Adipocyte (in vitro differentiated cells): ENCODE results near the gene YY1.
"Not testable (repeated sequence)": the region's sequence is repeated elsewhere in the genome, so short reads cannot be mapped to it uniquely, and the experiment has no call there.

Experiments
- DNase-seq: peaks from one replicate; pipeline ENCODE4 v3.0.0-alpha.2; 2015; ENCODE audit warnings: low read depth
- H3K27me3 ChIP-seq: replicated peaks from 2 replicates; pipeline ENCODE4 v1.7.0; 2013; ENCODE audit warnings: mild to moderate bottlenecking, low read length, moderate library complexity; ENCODE audit not compliant: control insufficient read depth, insufficient read depth
- H3K36me3 ChIP-seq: 2 replicates; pipeline ENCODE4 v1.7.0; 2013; ENCODE audit warnings: low read length, mild to moderate bottlenecking, moderate library complexity; ENCODE audit not compliant: control insufficient read depth, insufficient read depth, severe bottlenecking
- H3K4me1 ChIP-seq: 2 replicates; pipeline ENCODE4 v1.7.0; 2013; ENCODE audit warnings: mild to moderate bottlenecking, low read length, moderate library complexity; ENCODE audit not compliant: control insufficient read depth, insufficient read depth
- H3K4me3 ChIP-seq: 2 replicates; pipeline ENCODE4 v1.7.0; 2013; ENCODE audit warnings: mild to moderate bottlenecking, low read length, moderate library complexity
- H3K9ac ChIP-seq: 2 replicates; pipeline ENCODE4 v1.7.0; 2013; ENCODE audit warnings: mild to moderate bottlenecking, low read length, moderate library complexity
- H3K9me3 ChIP-seq: 2 replicates; pipeline ENCODE4 v1.7.0; 2013; ENCODE audit warnings: mild to moderate bottlenecking, low read length, moderate library complexity; ENCODE audit not compliant: control insufficient read depth

YY1 gene

DNA sequence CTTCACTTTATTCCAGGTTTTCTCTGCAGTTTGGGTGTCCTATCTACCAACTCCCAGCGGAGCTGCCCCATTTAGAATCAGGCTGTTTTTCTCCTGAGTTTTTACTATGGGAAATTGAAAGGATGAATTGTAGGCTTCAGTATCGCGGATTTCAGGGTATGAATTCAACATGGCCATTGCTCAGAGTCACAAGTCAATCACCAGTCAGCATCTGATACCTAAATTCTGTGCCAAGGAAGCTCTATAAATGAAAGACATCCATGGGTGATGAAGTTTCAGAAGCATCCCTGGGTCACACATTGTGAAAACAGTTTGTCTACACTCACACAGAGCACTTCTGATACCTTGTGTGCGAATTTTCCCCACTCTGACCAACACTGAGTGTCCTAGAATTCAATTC is 35.8 kb upstream of the YY1 start:
- no peak overlapping the region for H3K4me3 ChIP-seq
- no peak overlapping the region for H3K9ac ChIP-seq
- no peaks in the 10 kb centered on the region for H3K36me3 ChIP-seq
- H3K27me3 ChIP-seq = no peaks in the 10 kb centered on the region
- no peak for DNase-seq
- peaks cover 7% of the 10 kb centered on the region for H3K4me1 ChIP-seq
- H3K9me3 ChIP-seq = no peaks in the 10 kb centered on the region

DNA sequence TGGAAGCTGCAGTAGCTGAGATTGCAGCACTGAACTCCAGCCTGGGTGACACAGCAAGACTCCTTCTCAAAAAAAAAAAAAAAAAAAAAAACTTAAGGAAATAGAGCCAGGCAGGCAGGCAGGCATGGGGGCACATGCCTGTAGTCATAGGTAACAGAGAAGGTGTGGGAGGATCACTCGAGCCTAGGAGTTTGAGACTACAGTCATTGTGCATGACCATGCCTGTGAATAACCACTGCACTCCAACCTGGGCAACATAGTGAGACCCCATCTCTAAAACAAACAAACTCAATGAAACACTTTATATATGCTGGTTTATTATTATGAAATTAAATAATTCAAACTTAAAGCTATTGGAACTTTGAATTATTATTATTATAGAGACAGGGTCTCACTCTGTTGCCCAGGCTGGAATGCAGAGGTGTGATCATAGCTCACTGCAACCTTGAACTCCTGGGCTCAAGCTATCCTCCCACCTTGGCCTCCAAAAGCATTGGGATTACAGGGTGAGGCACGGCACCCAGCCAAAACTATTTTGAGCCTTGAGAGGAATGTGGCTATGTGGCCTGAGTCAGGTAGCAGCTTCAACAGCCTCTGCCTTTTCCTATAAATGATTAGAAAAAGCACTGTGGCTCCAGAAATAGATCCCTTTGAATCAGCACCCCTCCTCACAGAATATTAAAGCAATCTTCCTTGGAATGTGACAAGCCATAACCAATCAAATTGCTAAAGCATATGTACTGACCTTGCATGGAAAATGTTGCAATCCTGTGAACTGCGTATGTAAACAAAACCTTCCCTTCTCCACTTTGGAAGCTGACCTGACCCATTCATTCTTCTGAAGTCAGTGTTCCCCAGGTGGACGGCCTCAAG is 34.7 kb upstream of the YY1 start:
- no peak overlapping the region for H3K4me3 ChIP-seq
- H3K9ac ChIP-seq = no peak overlapping the region
- no peaks in the 10 kb centered on the region for H3K36me3 ChIP-seq
- H3K9me3 ChIP-seq = no peaks in the 10 kb centered on the region
- DNase-seq = peak; percentile 42
- peaks cover 7% of the 10 kb centered on the region for H3K4me1 ChIP-seq
- no peaks in the 10 kb centered on the region for H3K27me3 ChIP-seq

DNA sequence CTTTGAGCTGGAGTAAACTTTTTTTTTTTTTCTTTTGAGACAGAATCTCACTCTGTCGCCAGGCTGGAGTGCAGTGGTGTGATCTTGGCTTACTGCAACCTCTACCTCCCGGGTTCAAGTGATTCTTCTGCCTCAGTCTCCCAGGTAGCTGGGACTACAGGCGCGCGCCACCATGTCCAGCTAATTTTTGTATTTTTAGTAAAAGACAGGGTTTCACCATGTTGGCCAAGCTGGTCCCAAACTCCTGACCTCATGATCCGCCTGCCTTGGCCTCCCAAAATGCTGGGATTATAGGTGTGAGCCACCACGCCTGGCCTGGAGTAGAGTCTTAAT is 34.1 kb upstream of the YY1 start:
- not testable (repeated sequence) for H3K4me1 ChIP-seq, H3K4me3 ChIP-seq, DNase-seq, H3K9me3 ChIP-seq, H3K9ac ChIP-seq, H3K27me3 ChIP-seq, H3K36me3 ChIP-seq

DNA sequence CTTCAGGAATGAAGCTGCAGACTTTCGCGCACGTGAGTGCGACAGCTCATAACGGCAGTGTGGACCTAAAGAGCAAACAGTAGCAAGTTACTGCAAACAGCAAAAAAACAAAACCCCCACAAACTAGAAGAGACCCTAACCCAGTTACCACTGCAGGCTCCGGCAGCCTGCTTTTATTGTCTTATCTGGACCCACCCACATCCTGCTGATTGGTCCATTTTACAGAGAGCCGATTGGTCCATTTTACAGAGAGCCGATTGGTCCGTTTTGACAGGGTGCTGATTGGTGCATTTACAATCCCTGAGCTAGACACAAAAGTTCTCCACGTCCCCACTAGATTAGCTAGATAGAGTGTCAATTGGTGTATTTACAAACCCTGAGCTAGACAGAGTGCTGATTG is 31.4 kb upstream of the YY1 start:
- not testable (repeated sequence) for H3K27me3 ChIP-seq, H3K36me3 ChIP-seq, H3K4me3 ChIP-seq, H3K4me1 ChIP-seq, DNase-seq, H3K9ac ChIP-seq, H3K9me3 ChIP-seq

DNA sequence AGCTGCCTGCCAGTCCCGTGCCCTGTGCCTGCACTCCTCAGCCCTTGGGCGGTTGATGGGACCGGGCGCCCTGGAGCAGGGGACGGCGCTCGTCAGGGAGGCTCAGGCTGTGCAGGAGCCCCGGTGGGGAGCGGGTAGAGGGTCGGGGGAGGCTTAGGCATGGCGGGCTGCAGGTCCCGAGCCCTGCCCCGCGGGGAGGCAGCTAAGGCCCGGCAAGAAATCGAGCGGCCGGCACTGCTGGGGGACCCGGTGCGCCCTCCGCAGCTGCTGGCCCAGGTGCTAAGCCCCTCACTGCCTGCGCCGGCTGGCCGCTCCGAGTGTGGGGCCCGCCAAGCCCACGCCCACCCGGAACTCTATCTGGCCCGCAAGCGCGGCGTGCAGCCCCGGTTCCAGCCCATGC is 30.8 kb upstream of the YY1 start:
- not testable (repeated sequence) for H3K4me1 ChIP-seq, H3K36me3 ChIP-seq, H3K9ac ChIP-seq, DNase-seq, H3K4me3 ChIP-seq, H3K27me3 ChIP-seq, H3K9me3 ChIP-seq

DNA sequence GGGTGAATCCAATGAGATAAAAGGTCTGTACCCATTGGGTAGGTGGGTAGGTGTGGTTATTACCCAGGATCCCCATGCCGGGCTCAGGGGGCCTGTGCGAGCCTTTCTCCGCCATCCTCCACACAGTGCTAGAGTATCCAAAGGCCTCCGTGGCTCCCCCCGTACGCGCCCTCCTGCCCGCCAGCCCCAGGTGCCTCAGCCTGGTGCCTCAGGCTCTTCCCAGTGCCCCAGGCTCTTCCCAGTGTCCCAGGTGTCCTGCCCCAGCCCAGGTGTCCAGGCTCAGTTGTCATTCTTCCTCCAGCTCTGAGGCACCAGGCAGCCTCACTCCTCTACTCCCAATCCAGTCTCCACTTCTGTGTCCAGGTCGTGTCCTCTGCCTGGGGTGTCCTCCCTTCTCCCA is 27.6 kb upstream of the YY1 start:
- Histone ChIP-seq H3K9me3 (no peaks in the 10 kb centered on the region), H3K9ac (no peak overlapping the region), H3K27me3 (no peaks in the 10 kb centered on the region), H3K4me3 (no peak overlapping the region), H3K36me3 (no peaks in the 10 kb centered on the region), H3K4me1 (peaks cover 8% of the 10 kb centered on the region)
- no peak for DNase-seq

DNA sequence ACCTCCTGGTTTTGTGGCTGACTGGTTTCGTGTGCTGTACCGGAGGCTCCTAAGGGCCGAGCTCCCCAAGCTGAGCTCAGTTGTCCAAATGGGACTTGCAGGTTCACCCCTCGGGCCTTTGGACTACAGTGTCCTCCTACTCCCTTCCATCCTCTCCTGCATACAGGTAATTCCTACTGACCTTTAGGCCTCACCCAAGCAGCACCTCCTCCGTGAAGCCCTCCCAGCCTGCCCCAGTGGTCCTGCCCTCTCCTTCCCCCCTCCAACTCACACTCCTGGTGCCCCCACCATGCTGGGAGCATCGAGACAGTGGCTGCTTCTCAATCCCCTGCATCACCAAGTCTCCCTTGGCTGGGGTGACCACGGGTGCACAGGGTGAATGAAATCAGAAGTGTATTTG is 27.1 kb upstream of the YY1 start:
- H3K4me1 ChIP-seq = peaks cover 8% of the 10 kb centered on the region
- no peaks in the 10 kb centered on the region for H3K36me3 ChIP-seq
- H3K4me3 ChIP-seq = no peak overlapping the region
- no peak for DNase-seq
- H3K9me3 ChIP-seq = no peaks in the 10 kb centered on the region
- no peaks in the 10 kb centered on the region for H3K27me3 ChIP-seq
- H3K9ac ChIP-seq = no peak overlapping the region

DNA sequence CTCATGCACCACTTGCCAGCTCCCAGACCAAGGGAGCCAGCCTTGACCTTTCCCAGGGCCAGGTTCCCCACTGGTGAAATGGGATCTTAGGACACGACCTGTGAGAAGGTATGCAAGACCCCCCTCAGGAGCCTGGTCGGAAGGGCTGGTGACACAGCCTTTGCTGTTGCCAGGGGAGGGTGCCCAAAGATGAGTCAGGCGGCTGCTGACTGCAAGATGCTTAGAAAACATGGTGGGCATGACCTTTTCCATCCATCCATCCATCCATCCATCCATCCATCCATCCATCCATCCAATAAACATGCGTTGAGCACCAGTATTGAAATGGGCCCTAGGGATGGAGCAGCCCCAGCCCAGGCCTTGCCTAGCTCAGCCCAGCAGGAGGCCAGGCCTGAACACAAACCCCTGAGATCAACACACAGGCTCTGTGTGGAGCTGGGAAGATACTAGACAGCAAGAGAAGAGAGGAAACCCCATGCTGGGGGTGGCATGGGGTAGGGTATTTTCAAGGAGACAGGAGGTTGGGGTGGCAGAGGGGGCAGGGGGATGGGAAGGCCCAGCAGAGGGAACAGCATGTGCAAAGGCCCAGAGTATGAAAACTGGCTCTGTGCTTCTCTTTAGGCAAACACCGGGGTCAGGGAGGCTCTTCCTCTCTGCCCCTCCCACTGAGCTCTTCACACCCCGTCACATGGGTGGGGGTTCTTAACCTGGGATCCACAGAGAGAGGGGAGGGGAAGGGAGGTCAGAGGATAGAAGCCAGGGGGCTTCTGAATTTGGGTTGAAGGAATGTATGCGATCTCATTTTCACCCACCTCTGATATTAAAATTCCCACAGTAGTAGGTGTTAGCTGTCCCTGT is 26.2 kb upstream of the YY1 start:
- DNase-seq = no peak
- Histone ChIP-seq H3K9me3 (no peaks in the 10 kb centered on the region), H3K36me3 (no peaks in the 10 kb centered on the region)

DNA sequence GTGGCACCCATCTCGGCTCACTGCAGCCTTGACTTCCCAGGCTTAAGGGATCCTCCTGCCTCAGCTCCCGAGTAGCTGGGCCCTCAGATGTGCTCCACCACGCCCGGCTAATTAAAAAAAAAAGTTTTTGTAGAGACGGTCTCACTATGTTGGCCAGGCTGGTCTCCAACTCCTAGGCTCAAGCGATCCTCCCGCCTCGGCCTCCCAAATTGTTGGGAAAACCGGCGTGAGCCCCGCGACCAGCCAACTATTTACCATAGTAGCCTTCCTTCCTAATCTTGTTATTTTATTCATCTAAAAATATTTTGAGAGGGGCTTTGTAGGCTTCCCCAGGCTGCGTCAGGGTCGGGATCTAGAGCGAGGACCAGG is 25.4 kb upstream of the YY1 start:
- Histone ChIP-seq H3K27me3 (no peaks in the 10 kb centered on the region), H3K9me3 (no peaks in the 10 kb centered on the region), H3K4me1 (peaks cover 8% of the 10 kb centered on the region), H3K4me3 (peak overlapping the region; percentile 86), H3K36me3 (no peaks in the 10 kb centered on the region), H3K9ac (peak overlapping the region; percentile 95)
- DNase-seq = no peak

More for the DNA sequence above, 26.2 kb upstream of the YY1 start:
- peaks cover 8% of the 10 kb centered on the region for H3K4me1 ChIP-seq
- no peaks in the 10 kb centered on the region for H3K27me3 ChIP-seq
- H3K4me3 ChIP-seq = no peak overlapping the region
- no peak overlapping the region for H3K9ac ChIP-seq

DNA sequence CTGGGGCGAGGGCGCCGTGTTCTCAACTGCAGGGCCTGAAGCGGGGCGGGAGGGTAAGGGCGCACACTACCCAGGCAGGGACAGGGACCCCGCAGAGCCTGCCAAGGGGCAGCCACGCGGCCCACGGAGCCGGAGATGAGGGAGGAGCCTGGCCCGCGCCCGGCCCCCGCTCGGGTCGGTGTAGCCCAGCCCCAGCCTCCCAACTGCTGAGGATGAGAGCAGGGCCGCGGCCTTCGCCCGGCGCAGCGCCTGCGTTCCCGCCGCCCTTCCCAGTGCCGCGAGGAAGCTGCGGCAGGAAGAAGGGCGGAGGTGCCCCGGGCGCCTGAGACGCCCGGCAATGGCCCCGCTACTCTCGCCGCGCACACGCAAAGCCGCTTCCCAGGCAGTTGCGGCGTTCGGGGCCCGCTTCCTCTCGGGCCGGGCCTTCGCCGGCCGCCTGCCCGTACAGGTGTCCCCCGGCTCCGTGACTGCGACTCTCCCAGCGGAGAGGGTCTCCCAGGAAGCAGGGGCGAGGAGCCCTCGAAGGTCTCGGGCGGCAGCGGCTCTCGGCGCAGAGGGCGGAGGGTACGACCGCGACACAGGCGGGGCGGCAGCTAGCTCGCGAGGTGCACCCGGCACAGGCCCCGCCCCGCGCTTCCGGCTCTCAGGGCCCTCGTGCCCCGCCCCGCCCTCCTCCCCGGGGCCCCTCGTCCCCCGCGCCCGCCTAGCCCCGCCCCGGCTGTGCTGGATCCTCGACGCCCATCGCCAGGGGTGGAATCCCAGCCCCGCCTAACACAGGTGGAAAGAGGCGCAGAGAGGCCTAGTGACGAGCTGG is 24.8 kb upstream of the YY1 start:
- H3K27me3 ChIP-seq = no peaks in the 10 kb centered on the region
- H3K4me1 ChIP-seq = peaks cover 10% of the 10 kb centered on the region
- no peaks in the 10 kb centered on the region for H3K36me3 ChIP-seq
- DNase-seq = peak; percentile 82
- peak overlapping the region; percentile 86 for H3K4me3 ChIP-seq
- no peaks in the 10 kb centered on the region for H3K9me3 ChIP-seq
- H3K9ac ChIP-seq = peak overlapping the region; percentile 95

DNA sequence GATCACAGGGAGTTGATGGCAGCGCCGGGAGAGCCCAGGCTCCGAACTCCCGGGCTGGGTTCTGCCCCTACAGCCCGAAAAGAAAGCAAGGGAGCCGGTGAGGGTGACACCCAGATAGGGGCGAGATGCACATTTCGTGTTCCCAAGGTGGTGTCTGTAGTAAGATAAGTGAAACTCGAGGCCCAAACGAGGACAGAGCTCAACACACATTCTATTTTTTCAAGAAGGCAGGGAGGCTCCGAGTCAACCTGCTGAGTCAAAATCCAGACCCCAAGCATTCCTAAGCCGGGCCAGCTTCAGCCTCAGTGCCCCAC is 24.2 kb upstream of the YY1 start:
- peaks cover 15% of the 10 kb centered on the region for H3K4me1 ChIP-seq
- peak overlapping the region; percentile 68 for H3K9ac ChIP-seq
- DNase-seq = no peak
- no peaks in the 10 kb centered on the region for H3K36me3 ChIP-seq
- no peaks in the 10 kb centered on the region for H3K9me3 ChIP-seq
- H3K27me3 ChIP-seq = no peaks in the 10 kb centered on the region
- H3K4me3 ChIP-seq = peak overlapping the region; percentile 86
